HCT116 (cell line): ENCODE results near the gene MRPS12.

Source experiments
- CTCF ChIP-seq, 3 experiments: fragments of 200-600 bp in 1 of 3; sonication (generic) in 1 of 3; IDR thresholded peaks in 2 of 3; conservative IDR thresholded peaks in 1 of 3; 2 replicates each; pipeline ENCODE4 v1.5.1; 2012 to 2017; ENCODE audit warnings: low read depth in 2 of 3, low read length in 2 of 3, antibody characterized with exemption in 1 of 3, borderline replicate concordance in 1 of 3, control low read depth in 1 of 3, mild to moderate bottlenecking in 1 of 3, mixed read lengths in 1 of 3, mixed run types in 1 of 3, moderate library complexity in 1 of 3; ENCODE audit not compliant: insufficient read depth in 1 of 3
- ELF1 ChIP-seq: IDR thresholded peaks from 2 replicates; pipeline ENCODE4 v1.6.1; 2012; ENCODE audit warnings: low read depth, borderline replicate concordance
- EZH2 ChIP-seq: fragments of 200-600 bp; sonication (generic); IDR thresholded peaks from 2 replicates; pipeline ENCODE4 v1.6.1; 2017; ENCODE audit warnings: antibody characterized with exemption, mixed run types
- FOSL1 ChIP-seq: IDR thresholded peaks from 2 replicates; pipeline ENCODE4 v1.6.1; 2012; ENCODE audit warnings: low read depth
- POLR2A ChIP-seq: IDR thresholded peaks from 2 replicates; pipeline ENCODE4 v1.7.0; 2011; ENCODE audit warnings: borderline replicate concordance; ENCODE audit not compliant: insufficient read depth, insufficient read length; ENCODE audit errors: extremely low read depth
- POLR2AphosphoS5 ChIP-seq: IDR thresholded peaks from 2 replicates; pipeline ENCODE4 v1.6.1; 2011; ENCODE audit warnings: mild to moderate bottlenecking, low read depth, low read length, moderate library complexity
- REST ChIP-seq: IDR thresholded peaks from 2 replicates; pipeline ENCODE4 v1.6.1; 2012; ENCODE audit warnings: low read depth
- SIN3A ChIP-seq: IDR thresholded peaks from 2 replicates; pipeline ENCODE4 v1.6.1; 2012; ENCODE audit warnings: low read depth
- ZNF274 ChIP-seq: fragments of 200-500 bp; sonication (Bioruptor generic); IDR thresholded peaks from 2 replicates; pipeline ENCODE4 v1.6.1; 2014; ENCODE audit warnings: mild to moderate bottlenecking, low read depth, low read length, inconsistent platforms
- TF ChIP-seq, protein P1 (sequence below): IDR thresholded peaks from 2 replicates; pipeline ENCODE4 v1.6.1; 2011; ENCODE audit warnings: mild to moderate bottlenecking, low read length, moderate library complexity; ENCODE audit not compliant: insufficient replicate concordance; ENCODE audit errors: extremely low read depth

GRCh38 chr19:38946229-38947010 lies 15.7 kb downstream of the MRPS12 start:
- TF ChIP-seq EZH2 = no peak
- TF ChIP-seq CTCF (IDR thresholded peaks at IDR 0.05 in 2 of 3, conservative IDR thresholded peaks at IDR 0.05 in 1 of 3; ENCODE audit: borderline replicate concordance in 1 of 3, insufficient read depth in 1 of 3, low read depth in 2 of 3, low read length in 2 of 3) = no peak
- TF ChIP-seq, protein P1, sequence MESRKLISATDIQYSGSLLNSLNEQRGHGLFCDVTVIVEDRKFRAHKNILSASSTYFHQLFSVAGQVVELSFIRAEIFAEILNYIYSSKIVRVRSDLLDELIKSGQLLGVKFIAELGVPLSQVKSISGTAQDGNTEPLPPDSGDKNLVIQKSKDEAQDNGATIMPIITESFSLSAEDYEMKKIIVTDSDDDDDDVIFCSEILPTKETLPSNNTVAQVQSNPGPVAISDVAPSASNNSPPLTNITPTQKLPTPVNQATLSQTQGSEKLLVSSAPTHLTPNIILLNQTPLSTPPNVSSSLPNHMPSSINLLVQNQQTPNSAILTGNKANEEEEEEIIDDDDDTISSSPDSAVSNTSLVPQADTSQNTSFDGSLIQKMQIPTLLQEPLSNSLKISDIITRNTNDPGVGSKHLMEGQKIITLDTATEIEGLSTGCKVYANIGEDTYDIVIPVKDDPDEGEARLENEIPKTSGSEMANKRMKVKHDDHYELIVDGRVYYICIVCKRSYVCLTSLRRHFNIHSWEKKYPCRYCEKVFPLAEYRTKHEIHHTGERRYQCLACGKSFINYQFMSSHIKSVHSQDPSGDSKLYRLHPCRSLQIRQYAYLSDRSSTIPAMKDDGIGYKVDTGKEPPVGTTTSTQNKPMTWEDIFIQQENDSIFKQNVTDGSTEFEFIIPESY = no peak
- no peak for TF ChIP-seq POLR2A
- no peak for TF ChIP-seq FOSL1
- TF ChIP-seq ZNF274 = no peak
- no peak for TF ChIP-seq ELF1
- TF ChIP-seq SIN3A = no peak
- TF ChIP-seq POLR2AphosphoS5 = no peak
- TF ChIP-seq REST = peak; percentile 45
